ENCODE measurements around the gene TUBB2B. TPM values are rescaled to one million over a fixed set of nuclear protein-coding genes. Genes with fewer than 3 reads are reported as not detected.

Gene TUBB2B
- 10.7 to 14.6 TPM (median 13.2 TPM) in 5 replicates for total RNA-seq (2022; extraction: Qiagen RNA extraction; ENCODE audit: low read depth)

GRCh38 chr6:3227363-3228045, at the start of gene TUBB2B:
Gene TUBB2B, minus strand, starts transcription at chr6:3227653. Its CDS starts 110 bp downstream, at chr6:3227543.

GRCh38 chr6:3258720-3259490, 31.5 kb upstream of the TUBB2B start, which contains the start of gene PSMG4:
Gene PSMG4, plus strand, starts transcription at chr6:3258947. Its CDS starts 76 bp downstream, at chr6:3259023.

Other genes starting within 250 kb of the TUBB2B start
- 68.4 to 80.9 TPM (median 72.7 TPM) in 5 replicates for gene NQO2, start 227.8 kb downstream of the TUBB2B start, total RNA-seq (2022; extraction: Qiagen RNA extraction; ENCODE audit: low read depth)
- gene RIPK1, start 159.2 kb downstream of the TUBB2B start, total RNA-seq (2022; extraction: Qiagen RNA extraction; ENCODE audit: low read depth): 11.4 to 15.4 TPM (median 12.7 TPM) in 5 replicates
- 17.1 to 23.9 TPM (median 21.7 TPM) in 5 replicates for gene BPHL, start 108.9 kb downstream of the TUBB2B start, total RNA-seq (2022; extraction: Qiagen RNA extraction; ENCODE audit: low read depth)
- gene TUBB2A, start 70.1 kb downstream of the TUBB2B start, total RNA-seq (2022; extraction: Qiagen RNA extraction; ENCODE audit: low read depth): 69.0 to 102 TPM (median 91.1 TPM) in 5 replicates
- gene PSMG4, start 31.3 kb upstream of the TUBB2B start, total RNA-seq (2022; extraction: Qiagen RNA extraction; ENCODE audit: low read depth): 23.8 to 27.6 TPM (median 26.1 TPM) in 5 replicates
- gene SLC22A23, start 229.4 kb upstream of the TUBB2B start, total RNA-seq (2022; extraction: Qiagen RNA extraction; ENCODE audit: low read depth): 6.0 to 10.1 TPM (median 9.2 TPM) in 5 replicates

Measured in A549 treated with ZK216348 at 1 μM for 4 hours (cell line).